OCI-M1 (cell line): Measurements from ENCODE around the gene STAM.

Source experiments
- DNase-seq: peaks from one replicate; lab custom pipeline; 2025; lab: John Stamatoyannopoulos, UW

The STAM gene

DNA sequence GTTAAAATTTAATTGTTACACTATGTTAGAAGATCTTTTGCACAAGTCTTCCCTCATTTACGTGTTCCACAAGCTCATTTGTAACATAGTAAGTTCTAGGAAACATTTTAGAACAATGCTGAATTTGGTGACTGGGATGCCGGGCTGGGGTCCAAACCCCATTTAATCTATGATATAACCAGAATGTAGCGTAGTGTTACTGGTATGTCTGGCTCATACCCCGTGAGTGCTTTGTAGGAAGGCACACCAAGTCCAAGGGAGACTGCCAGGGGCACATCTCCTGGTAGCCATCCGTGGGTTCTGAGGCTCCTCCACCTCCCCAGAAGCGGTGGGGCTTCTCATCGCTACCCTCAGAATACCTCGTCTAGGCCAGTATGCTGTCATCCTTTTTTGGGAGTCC, 86.7 kb downstream of the STAM start:
- no peak for DNase-seq

DNA sequence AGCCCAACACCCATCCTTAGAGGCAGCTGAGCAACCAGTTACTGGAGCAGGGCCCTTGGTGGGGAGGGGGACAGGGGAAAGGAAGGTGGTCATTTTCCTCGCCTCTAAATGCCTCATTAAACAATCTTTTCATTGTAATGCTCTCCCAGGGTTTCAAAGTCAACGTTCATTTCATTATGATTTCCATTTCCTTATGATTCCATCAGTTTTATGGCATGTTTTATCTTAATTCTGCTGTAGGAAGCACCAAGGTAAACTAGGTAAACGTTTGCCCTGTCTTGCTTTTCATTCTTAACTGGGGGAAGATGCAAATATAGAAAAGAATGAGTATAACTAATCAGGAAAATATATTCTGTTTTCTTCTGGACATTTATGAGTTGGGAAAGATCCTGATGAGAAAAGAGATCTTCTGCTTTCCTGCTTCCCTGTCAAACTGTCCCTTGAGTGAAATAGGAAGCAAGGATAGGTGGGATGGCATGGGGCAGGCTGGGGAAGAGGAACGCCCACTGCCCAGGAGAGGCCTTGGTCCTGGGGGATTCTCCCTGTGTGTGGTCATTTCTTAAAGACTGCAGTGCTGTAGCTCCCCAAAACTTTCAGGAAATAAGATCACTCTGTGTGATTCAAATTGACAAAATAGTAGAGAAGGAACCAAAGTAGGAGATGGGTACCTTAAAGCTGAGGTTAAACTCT, 87.5 kb downstream of the STAM start:
- DNase-seq, result no peak

DNA sequence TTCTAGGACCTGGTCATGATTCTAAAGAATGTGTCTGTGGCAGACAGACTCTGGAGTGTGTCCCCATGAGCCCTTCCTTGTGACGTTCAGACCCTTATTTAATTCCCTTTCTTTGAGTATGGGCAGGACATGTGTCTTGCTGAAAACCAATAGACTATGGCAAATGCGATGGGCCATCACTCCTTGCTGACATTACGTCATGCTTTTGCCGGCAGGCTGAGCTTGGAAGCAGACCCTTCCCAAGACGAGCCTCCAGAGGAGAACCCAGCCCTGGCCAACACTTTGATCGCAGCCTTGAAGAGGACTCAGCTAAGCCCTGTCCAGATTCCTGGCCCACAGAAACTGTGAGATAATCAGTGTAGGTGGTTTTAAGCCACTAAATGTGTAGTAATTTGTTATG, 89.7 kb downstream of the STAM start:
- DNase-seq, result no peak

DNA sequence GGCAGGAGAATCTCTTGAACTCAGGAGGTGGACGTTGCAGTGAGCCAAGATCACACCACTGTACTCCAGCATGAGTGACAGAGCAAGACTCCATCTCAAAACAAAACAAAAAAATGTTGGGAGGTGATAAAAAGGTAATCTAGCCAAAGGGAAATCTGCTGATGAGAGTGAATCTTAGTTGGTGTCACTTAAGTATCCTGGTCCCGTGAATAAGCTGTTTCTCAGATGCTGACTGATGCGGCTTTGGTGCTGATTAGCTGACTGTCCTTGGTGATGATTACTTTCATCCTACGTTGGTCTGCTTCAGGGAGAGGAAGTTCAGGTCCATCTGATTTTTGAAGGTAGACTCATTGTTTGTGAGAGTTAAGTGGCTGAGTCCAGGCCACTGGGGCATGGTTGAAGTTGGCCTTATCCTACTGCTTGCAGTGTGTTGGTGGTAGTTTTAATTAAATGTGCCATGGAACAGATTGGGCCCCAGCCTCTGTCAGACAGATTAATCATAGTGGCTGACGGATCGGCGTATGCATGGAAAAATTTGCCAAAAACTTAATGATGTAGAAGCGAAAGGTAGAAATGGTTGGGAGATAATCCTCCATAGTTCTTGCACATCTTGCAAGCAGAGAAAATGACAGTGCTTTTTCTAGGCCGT, 90.6 kb downstream of the STAM start:
- DNase-seq, result no peak

DNA sequence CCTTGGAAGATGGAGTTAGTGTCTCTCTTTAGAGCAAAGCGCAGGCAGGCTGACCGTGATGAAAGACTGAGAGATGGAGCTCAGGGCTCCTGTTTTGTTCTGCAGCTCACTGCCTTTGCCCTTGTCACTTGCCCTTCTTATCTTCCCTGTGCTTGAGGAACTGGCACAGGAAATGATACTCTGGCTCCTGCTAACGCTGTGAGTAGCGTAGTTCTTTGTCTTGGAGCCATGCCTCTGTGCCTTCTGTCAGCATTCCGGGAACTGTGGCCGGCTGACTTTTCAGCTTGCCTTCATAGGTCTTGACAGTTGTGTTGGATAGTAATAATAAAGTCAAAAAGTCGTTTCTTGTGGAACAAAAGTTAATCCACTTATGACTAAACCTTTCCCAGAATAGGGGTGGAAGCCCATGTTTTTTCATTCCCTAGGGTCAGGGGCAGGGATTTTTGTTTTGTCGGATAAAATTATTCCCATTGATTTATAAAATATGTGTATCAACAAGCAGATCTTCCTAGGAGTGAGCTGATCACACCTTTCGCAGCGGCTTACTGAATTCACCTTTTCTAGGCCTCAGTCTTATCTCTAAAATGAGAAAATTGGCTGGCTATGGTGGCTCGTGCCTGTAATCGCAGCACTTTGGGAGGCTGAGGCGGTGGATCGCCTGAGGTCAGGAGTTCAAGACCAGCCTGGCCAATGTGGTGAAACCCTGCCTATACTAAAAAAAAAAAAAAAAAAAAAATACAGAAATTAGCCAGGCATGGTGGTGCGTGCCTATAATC, 91.4 kb downstream of the STAM start:
- DNase-seq, result no peak

DNA sequence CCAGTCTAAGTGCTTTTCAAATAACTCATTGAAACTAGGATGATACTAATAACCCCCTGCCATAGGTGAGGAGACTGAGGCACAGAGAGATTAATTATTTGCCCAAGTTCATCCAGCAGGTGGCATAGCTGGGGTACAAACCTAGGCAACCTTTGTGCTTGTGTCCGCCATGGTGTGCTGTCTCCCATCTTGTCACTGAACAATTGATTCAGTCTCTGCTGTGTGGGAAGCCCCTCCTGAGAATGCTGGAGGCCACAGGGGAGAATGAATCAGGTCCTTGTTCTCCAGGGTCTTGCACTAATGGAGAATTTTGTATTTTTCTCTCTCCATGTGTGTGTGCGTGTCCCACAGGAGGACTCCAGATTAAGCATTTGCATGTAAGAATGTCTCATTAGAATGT, 92.3 kb downstream of the STAM start:
- DNase-seq, result no peak

DNA sequence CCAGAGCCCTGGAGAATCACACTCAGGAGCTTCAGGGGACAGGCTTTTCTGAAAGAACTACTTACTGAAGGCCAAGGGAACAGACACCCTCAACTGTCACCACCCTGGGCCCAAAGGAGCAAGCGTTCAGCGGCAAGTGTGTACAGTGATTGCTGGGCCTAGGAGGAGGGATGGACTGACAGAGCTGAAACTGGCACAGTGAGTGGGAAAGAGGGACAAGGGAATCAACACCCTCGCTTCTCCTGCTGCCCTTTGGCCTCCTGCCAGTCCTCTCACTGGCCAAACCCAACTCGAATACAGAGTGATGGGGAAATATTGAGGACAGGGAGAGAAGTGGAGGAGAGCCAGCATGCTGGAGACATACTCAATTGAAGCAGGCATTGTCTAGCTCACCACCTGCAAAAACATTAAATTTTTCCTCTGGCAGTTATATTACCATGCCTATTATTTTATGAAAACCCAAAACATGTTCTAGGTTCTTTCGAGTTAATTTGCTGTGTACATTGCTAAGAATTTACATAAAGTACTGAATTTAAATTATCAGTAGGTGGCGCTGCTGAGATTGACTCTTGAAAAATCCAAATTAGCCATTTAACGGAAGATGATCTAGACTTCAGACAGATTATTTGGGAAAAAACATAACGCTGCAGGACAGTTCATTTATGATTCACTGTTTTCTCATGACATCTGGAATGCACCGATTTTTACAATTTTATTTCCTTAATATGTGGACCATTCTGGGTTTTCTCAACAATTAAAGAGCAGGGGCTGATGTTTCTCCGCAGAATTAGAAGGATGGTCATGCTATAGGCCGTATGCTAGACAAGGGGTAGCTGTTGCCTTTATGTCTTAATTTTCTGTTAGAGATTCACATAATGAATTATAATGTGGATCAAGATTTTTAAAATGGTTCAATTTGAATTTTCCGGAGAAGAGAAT, 93.3 kb downstream of the STAM start:
- DNase-seq, result peak; percentile 64

DNA sequence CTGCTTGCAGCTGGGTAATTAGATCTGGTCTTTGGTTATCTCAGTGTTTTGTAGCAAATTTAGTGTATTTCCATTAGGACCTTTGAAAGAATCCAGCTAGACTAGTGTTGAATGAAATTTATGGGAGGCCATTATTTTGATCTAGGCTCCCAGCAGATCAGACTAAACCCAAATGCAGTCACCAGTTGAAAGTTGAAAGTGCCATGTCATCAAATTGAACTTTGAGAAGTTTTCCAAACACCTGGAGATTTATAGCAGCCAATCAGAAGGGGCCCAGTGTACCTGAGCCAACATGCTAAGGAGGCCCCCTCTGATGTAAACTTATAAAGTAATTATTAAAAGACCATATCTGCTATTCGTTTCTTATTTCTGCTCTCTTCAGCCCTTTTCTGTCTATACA, 96.7 kb downstream of the STAM start:
- DNase-seq, result no peak

DNA sequence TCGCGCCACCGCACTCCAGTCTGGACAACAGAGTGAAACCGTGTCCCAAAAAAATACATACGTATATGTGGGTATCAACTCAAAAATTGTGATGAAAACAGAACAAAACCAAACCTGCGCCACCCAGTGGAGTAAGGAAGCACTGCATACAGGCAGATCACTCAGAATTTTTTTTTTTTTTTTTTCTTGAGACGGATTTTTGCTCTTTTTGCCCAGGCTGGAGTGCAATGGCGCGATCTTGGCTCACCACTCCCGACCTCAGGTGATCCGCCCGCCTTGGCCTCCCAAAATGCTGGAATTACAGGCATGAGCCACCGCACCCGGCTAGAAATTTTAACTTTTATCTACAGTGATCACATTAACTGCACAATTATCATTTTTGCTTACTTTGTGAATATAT, 99.0 kb downstream of the STAM start:
- DNase-seq, result peak; percentile 78

DNA sequence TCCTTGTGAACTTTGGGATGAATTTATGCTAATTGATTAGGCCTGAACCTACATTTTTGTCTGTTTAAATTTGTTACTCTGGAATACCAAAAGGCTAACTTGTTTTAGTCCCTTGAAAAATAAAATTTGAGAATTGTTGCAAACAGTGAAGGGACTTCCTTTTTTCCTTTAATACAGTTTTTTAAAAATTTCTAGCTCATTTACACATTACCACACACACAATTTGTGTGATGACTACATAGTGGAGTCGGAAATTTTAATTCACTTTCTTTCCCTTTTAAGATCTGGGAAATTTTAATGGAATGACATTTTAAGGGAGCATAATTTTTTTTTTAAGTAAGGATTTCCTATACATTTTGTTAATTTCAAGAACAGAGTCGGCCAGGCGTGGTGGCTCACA, 99.5 kb downstream of the STAM start:
- DNase-seq, result no peak

DNA sequence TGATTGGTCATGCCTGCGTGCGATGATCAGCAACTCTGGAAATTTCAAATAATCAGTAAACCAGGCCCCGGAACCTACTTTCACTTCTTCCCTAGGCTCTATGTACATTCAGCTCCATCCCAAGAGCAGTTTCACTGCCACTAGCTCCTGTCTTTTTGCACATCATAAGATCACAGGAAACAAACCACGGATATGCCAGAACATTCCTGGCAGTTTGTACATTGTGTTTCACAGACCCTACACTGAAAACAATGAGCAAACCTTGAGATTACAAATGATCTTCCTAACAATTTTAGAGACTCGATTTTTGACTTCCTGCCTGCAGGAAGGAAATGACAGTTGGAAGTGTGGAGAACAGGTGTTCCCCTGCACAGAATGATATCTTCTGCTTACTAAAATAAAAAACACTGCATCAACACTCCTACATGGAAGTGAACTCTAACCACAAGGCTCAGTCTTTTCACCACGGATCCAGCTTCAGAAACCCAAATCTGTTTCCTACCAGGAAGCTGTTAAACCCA, 100.5 kb downstream of the STAM start:
- DNase-seq, result no peak

DNA sequence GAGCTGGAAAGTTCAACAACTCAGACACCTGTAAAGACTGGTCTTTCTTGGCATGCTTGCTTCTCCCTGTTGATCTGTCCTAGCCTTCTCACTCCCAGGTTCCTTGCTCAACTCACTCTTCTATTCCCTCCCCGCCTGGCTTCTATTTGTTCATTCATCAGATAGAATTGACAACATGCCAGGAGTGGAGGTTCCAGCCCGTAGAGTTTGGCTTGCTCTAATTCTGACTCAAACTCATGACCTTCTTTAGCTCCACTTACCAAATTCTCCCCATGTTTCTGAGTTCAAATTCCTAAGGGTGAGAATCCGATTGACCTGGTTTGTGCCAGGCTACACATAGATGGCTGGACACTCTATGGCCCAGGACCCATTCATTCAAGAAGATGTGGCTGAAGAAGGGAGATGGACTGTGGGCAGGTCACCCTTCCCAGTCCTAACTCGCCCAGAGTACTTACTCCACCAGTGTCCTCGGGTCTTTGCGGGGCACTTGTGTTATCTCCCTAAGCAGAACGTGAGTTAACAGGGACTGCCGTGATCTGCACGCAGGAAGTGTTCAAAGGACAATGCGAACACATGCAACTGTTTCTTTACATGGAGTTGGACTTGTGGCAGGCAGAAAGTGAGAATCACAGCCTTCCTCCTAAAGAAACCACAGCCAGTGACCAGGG, 104.1 kb downstream of the STAM start:
- DNase-seq, result no peak

DNA sequence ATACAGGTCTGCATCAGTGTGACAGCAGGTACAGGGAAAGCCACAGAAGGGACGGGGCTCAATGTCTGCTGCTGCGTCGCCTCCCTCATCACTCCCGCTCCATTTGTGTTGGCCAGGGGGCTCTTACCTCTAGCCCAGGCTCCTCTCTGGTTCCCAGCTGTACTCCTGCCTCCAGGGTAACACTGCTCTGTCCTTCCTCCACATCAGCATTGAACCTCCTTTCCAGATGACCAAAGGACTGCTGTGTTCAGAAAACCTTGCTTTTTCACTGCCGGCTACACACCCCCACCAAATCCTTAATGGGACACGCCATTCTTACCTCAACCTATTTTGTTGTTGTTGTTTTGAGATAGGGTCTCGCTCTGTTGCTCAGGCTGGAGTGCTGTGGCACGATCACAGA, 105.9 kb downstream of the STAM start:
- DNase-seq, result no peak

DNA sequence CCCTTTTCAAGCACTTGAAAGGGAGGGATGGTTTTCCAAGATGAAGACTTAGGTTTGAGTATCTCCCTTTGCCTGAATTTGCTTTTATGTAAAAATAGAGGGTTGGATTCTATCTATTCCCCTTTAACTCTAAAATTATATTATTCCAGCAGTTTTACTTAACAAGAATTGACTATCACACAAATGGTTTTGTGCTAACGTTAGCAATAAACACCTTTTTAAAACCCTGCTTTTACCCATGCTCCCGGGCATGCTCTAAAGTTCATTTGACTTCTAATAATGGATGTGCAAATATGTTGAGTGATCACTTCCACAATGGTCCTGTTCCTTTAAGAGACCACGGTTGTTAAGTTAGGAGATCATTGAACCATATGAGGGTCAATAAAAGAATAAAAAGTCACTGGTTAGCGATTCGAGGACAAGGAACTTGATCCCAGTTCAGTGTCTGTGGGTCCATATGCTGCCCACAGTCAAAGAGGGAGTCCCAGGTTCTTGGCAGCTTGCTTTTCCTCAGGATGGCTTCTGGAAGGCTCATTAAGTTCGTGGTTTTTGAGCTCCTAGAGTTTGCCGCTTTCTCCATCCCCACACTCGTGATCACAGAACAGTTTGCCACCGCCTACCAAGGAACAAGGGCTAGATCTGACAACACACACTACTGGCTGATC, 108.0 kb downstream of the STAM start, which contains the start of gene TMEM236:
TMEM236 (plus strand) TSS at position 421 of the 665 bp plus-strand sequence; CDS start at position 516, 95 bp downstream.
- no peak for DNase-seq

DNA sequence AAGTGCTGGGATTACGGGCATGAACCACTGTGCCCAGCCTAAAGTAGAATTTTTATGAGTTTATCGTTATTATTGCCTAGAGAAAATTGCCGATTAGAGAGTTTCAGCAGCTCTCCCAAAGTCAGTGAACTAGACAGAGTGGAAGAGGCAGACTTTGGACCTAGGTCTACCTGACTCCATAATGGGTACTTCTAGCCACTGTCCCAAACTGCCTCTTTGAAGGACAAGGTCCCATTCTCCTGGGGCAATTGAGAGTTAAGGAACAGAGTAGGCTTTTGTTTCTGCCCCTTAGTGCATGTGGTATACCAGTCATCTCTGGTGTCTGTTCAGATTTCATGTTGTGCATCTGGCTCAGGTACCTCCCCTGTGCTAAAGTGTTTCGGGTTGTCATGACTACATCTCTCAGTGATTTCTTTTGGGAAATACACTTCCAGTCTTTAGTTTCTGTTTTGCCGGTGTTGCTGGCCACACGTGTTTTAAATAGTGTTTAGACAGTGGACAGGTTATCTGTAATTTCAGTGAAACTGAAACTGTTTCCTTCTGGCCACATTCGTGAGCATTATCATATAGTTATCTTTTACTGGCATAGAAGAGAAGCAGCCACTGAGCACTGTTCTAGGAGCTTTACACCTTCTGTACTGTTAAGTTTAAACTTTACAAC, 112.7 kb downstream of the STAM start:
- DNase-seq, result peak; percentile 78

DNA sequence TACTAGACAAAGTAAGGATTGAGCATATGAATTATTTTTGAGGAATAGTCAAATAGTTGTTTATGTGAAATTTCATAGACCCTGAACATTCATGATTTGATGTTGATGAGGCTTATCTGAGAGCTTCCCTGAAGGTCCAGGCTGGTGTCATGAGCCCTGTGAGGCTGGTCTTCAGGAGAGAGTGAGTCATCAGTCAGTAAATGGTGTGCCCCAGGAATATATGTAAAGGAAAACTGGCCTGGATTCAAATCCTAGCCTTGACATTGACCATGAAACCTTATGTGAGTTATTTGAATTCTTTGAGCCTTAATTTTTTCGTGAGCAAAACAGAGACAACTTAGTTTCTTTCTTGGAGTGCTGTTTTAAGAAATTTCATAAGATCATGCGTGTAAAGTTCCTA, 114.2 kb downstream of the STAM start:
- DNase-seq, result no peak

DNA sequence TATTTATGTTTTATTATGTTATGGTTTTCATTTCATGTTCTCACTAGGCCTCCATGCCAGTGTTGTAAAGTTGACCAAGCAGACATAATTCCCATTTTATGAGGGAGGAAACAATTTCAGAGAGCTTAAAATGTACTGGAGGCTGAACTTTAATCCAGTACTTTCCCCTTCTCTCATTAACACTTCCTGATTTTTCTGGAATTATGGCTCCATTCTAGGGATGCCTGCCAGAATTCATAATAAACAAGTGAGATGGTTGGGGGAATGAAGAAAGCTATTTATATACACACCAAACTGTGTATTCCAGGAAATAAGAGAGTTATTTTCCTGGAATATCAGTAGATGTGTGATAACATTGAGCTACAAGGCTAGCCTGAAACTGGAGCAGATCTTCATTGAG, 114.9 kb downstream of the STAM start:
- DNase-seq, result peak; percentile 22

DNA sequence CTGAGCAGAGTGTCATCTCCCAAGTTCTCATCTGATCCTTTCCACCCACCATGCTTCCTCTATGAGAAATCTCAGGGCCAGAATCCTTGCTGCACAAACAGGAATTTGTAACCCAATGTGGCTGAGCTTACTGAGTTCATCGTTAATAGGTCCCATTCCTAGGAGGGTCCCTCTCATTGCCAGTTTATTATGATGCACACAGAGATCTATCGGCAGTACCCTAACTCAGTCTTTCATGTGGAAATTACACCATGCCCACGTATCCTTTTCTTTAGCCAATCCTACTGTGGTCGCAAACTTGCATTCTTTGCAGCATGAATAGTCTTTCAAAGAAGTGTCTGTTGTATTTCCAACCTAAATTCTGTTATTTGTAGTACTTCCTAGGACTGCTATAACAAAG, 120.2 kb downstream of the STAM start:
- no peak for DNase-seq

DNA sequence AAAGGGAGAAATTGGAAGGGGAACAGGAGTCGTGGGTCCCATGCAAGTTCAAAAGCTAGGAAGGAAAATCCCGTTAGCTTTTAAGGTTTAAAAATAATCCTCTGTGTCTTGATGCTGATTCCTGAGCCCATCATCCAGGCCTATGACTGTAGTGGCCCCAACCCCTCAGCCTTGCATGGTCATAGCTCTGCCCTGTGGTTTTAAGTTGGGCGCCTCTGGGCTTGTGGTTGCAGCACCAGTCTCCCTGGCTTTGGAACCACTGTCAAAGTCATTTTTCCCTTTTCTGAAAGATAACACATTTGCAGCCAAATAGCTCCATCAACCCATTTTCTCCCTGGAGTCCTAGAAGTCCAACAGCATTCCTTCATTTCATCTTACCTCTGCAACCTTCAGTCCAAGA, 121.7 kb downstream of the STAM start:
- DNase-seq, result no peak
